OCI-LY1 (cell line): Measurements from ENCODE around the gene SPDYE6.
A peak's percentile ranks its signal among the peaks of the same experiment; 100 is the strongest.

Experiments
- H2AFZ ChIP-seq: fragments of 200-600 bp; sonication (generic), shearing (Covaris generic); 2 replicates; pipeline ENCODE4 v1.6.0; 2014; ENCODE audit warnings: antibody characterized with exemption, mild to moderate bottlenecking, low read length
- H3F3A ChIP-seq: fragments of 200-600 bp; sonication (generic), shearing (Covaris generic); 2 replicates; pipeline ENCODE4 v1.6.0; 2014; ENCODE audit warnings: mild to moderate bottlenecking, antibody characterized with exemption, low read length, moderate library complexity; ENCODE audit not compliant: insufficient read depth
- H3K27ac ChIP-seq: fragments of 200-600 bp; sonication (generic); 2 replicates; pipeline ENCODE4 v1.5.1; 2014; ENCODE audit warnings: low read length, mixed run types, mild to moderate bottlenecking, low read depth; ENCODE audit not compliant: poor library complexity, severe bottlenecking
- H3K27me3 ChIP-seq: fragments of 200-600 bp; sonication (generic); 2 replicates; pipeline ENCODE4 v1.6.0; 2014; ENCODE audit warnings: antibody characterized with exemption, mild to moderate bottlenecking, low read length, moderate library complexity; ENCODE audit not compliant: insufficient read depth
- H3K36me3 ChIP-seq: fragments of 200-600 bp; sonication (generic); 2 replicates; pipeline ENCODE4 v1.6.1; 2014; ENCODE audit warnings: mild to moderate bottlenecking, antibody characterized with exemption, low read length, moderate library complexity, mixed read lengths; ENCODE audit not compliant: insufficient read depth
- H3K4me1 ChIP-seq: fragments of 200-600 bp; sonication (generic); 2 replicates; pipeline ENCODE4 v1.5.1; 2014; ENCODE audit warnings: mild to moderate bottlenecking, low read length, moderate library complexity; ENCODE audit not compliant: insufficient read depth, severe bottlenecking
- H3K4me2 ChIP-seq: fragments of 200-600 bp; sonication (generic), shearing (Covaris generic); 2 replicates; pipeline ENCODE4 v1.6.1; 2014; ENCODE audit warnings: low read length
- H3K4me3 ChIP-seq: fragments of 200-600 bp; sonication (generic); 2 replicates; pipeline ENCODE4 v1.5.1; 2014; ENCODE audit warnings: low read length, low read depth, mild to moderate bottlenecking, mixed read lengths; ENCODE audit not compliant: poor library complexity, severe bottlenecking
- H3K79me2 ChIP-seq: fragments of 200-600 bp; shearing (Covaris generic); 2 replicates; pipeline ENCODE4 v1.6.1; 2016; ENCODE audit warnings: mixed run types, low read length, mixed read lengths; ENCODE audit not compliant: insufficient read depth
- H3K9ac ChIP-seq: fragments of 200-600 bp; sonication (generic), shearing (Covaris generic); 2 replicates; pipeline ENCODE4 v1.6.1; 2014; ENCODE audit warnings: mild to moderate bottlenecking, low read length, mixed read lengths
- H3K9me2 ChIP-seq: fragments of 200-600 bp; sonication (generic), shearing (Covaris generic); 2 replicates; pipeline ENCODE4 v1.6.1; 2014; ENCODE audit warnings: low read depth, mild to moderate bottlenecking, low read length, mixed read lengths
- H3K9me3 ChIP-seq: fragments of 200-600 bp; shearing (Covaris generic); 2 replicates; pipeline ENCODE4 v1.6.1; 2014; ENCODE audit warnings: low read length, mixed read lengths
- H4K20me1 ChIP-seq: fragments of 200-600 bp; sonication (generic), shearing (Covaris generic); 2 replicates; pipeline ENCODE4 v1.6.0; 2016; ENCODE audit warnings: mild to moderate bottlenecking, low read length; ENCODE audit not compliant: insufficient read depth
- EZH2 ChIP-seq: fragments of 200-600 bp; sonication (generic), shearing (Covaris generic); IDR thresholded peaks from 2 replicates; pipeline ENCODE4 v1.8.0; 2017; ENCODE audit warnings: borderline replicate concordance, mixed run types, mild to moderate bottlenecking, antibody characterized with exemption, low read length, moderate library complexity, mixed read lengths
- TF ChIP-seq, protein P1 (sequence below): fragments of 200-600 bp; sonication (generic), shearing (Covaris generic); IDR thresholded peaks from 2 replicates; pipeline ENCODE4 v1.5.1; 2017; ENCODE audit warnings: mild to moderate bottlenecking, antibody characterized with exemption, low read length, moderate library complexity, mixed read lengths

SPDYE6 gene

DNA sequence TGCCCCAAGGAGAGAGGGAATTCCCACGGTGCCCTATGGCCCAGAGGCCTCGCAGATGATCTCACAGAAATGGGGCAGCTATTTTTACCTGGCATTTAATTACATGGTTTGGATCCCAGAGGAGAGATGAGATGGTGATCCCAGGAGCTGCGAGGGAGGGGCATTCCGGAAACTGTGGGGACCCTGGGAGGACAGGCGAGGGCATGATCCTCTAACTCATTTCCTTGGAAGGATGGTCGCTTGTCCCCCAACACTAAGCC, 60.1 kb downstream of the SPDYE6 start:
- Histone ChIP-seq H3K79me2 (peaks cover 20% of the 10 kb centered on the region; the same call in 1 of the 2 replicates), H3K27ac (peak overlapping the region; percentile 68), H4K20me1 (no peaks in the 10 kb centered on the region), H3K9me2 (no peaks in the 10 kb centered on the region), H2AFZ (no peak overlapping the region), H3F3A (no peaks in the 10 kb centered on the region), H3K4me1 (peaks cover 51% of the 10 kb centered on the region), H3K4me3 (no peak overlapping the region), H3K9ac (no peak overlapping the region), H3K27me3 (no peaks in the 10 kb centered on the region), H3K36me3 (peaks cover 23% of the 10 kb centered on the region), H3K4me2 (no peak overlapping the region), H3K9me3 (no peaks in the 10 kb centered on the region)
- TF ChIP-seq EZH2 = no peak
- TF ChIP-seq, protein P1, sequence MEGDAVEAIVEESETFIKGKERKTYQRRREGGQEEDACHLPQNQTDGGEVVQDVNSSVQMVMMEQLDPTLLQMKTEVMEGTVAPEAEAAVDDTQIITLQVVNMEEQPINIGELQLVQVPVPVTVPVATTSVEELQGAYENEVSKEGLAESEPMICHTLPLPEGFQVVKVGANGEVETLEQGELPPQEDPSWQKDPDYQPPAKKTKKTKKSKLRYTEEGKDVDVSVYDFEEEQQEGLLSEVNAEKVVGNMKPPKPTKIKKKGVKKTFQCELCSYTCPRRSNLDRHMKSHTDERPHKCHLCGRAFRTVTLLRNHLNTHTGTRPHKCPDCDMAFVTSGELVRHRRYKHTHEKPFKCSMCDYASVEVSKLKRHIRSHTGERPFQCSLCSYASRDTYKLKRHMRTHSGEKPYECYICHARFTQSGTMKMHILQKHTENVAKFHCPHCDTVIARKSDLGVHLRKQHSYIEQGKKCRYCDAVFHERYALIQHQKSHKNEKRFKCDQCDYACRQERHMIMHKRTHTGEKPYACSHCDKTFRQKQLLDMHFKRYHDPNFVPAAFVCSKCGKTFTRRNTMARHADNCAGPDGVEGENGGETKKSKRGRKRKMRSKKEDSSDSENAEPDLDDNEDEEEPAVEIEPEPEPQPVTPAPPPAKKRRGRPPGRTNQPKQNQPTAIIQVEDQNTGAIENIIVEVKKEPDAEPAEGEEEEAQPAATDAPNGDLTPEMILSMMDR = no peak
